Measurements from ENCODE around the gene UBE2QL1. TPM values are rescaled to one million over a fixed set of nuclear protein-coding genes. Genes with fewer than 3 reads are reported as not detected.

UBE2QL1 gene
- total RNA-seq, 1 donor = not detected

- Histone ChIP-seq H3K4me3 (ENCODE audit: low read length) (no peak overlapping the region), H3K4me1 (ENCODE audit: insufficient read depth, low read length) (no peaks in the 10 kb centered on the region), H3K9me3 (ENCODE audit: low read depth, low read length) (no peaks in the 10 kb centered on the region), H3K27me3 (ENCODE audit: insufficient read depth, low read length) (no peaks in the 10 kb centered on the region)
These were observed 29.9 kb upstream of the UBE2QL1 start for GRCh38 chr5:6418679-6419276.

DNA sequence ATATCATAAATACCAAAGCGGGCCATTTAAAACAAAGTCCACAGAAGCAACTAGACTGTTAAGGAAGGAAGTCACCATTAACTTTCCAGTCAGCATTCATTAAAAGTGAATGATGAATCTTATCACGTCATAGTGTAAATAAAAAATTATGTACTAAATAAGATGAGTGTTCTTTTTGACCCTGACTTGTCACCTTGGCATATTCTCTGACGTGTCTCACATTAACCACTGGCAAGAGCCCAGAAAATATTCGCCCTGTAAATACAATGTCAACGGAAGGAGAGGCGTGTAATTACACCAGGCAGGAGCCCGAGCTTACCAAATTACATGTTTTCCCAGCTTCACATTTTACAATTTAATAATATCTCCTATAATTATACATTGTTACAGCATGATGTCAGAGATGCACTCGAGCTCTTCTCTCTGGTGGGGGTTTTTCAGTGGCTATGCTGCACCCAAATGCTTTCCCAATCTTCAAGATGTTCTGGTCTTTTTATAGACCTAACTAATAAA is 29.3 kb upstream of the UBE2QL1 start:
- H3K4me1 ChIP-seq (ENCODE audit: insufficient read depth, low read length) = no peaks in the 10 kb centered on the region

GRCh38 chr5:6423327-6424109 is 25.1 kb upstream of the UBE2QL1 start:
- H3K4me3 ChIP-seq (ENCODE audit: low read length) = no peak overlapping the region
- no peaks in the 10 kb centered on the region for H3K4me1 ChIP-seq (ENCODE audit: insufficient read depth, low read length)
- no peaks in the 10 kb centered on the region for H3K9me3 ChIP-seq (ENCODE audit: low read depth, low read length)
- H3K27me3 ChIP-seq (ENCODE audit: insufficient read depth, low read length) = no peaks in the 10 kb centered on the region

More for the DNA sequence above, 29.3 kb upstream of the UBE2QL1 start:
- no peaks in the 10 kb centered on the region for H3K27me3 ChIP-seq (ENCODE audit: insufficient read depth, low read length)
- no peaks in the 10 kb centered on the region for H3K9me3 ChIP-seq (ENCODE audit: low read depth, low read length)
- no peak overlapping the region for H3K4me3 ChIP-seq (ENCODE audit: low read length)

DNA sequence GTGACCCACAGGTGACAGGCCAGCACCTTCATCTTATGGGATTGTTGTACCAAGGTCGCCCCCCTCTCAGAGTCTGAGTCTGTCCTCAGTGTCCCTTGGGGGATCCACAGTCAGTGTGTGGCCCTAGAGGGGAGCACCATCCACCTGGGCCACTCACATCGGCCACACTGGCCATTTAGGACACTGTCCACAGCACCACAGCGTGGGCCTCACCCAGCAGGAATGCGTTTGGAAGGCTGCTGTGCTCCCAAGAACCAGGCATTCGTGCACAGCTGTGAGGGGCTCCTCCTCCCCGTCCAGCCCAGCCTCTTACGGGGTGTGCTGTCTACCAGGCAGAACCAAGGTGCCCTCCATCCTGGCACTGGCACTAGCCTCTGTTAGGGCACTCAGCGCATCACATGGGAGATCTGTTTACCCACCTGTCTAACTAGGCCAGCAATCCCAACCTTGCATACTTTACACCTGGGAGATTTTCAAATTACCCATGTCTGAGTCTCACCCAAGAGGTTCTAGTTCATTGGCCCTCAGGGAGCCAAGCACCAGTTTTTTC is 24.5 kb upstream of the UBE2QL1 start:
- no peaks in the 10 kb centered on the region for H3K9me3 ChIP-seq (ENCODE audit: low read depth, low read length)
- no peaks in the 10 kb centered on the region for H3K4me1 ChIP-seq (ENCODE audit: insufficient read depth, low read length)
- no peak overlapping the region for H3K4me3 ChIP-seq (ENCODE audit: low read length)
- H3K27me3 ChIP-seq (ENCODE audit: insufficient read depth, low read length) = no peaks in the 10 kb centered on the region

- Histone ChIP-seq H3K27me3 (ENCODE audit: insufficient read depth, low read length) (no peaks in the 10 kb centered on the region), H3K9me3 (ENCODE audit: low read depth, low read length) (no peaks in the 10 kb centered on the region), H3K4me3 (ENCODE audit: low read length) (no peak overlapping the region), H3K4me1 (ENCODE audit: insufficient read depth, low read length) (no peaks in the 10 kb centered on the region)
These were observed 24.0 kb upstream of the UBE2QL1 start for GRCh38 chr5:6424700-6425099.

GRCh38 chr5:6427694-6428093 is 21.0 kb upstream of the UBE2QL1 start:
- Histone ChIP-seq H3K27me3 (ENCODE audit: insufficient read depth, low read length) (peaks cover 2% of the 10 kb centered on the region), H3K4me1 (ENCODE audit: insufficient read depth, low read length) (no peaks in the 10 kb centered on the region), H3K4me3 (ENCODE audit: low read length) (no peak overlapping the region), H3K9me3 (ENCODE audit: low read depth, low read length) (no peaks in the 10 kb centered on the region)

DNA sequence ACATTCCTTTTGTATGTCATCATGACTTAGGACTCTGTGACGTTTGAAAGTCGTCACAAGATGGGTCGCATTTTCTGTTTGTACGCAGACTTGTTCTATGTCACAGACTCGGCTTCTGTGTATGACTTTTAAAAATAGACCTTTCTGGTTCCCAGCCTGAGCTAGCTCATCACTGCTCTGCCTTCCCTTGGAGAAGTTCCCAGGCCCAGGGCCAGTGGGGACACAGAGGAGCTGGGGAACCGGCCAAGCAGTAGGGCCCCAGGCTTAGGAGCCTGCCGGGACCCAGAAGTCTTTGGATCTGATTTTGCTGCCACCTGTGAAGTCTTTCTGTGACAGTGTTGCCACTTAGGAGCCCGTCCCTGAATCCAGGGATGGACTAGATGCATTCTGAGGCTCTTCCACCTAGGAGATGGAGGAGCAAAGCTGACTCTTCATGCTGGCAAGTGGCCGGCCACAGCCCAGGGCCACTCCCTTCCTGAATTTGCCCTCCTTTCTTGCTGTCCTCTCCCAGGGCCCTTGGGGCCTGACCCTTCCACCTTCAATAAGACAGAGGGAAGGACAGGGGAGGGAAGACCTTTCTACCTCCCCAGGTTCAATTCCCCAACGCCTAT is 18.1 kb upstream of the UBE2QL1 start:
- Histone ChIP-seq H3K4me1 (ENCODE audit: insufficient read depth, low read length) (no peaks in the 10 kb centered on the region), H3K4me3 (ENCODE audit: low read length) (no peak overlapping the region), H3K9me3 (ENCODE audit: low read depth, low read length) (no peaks in the 10 kb centered on the region), H3K27me3 (ENCODE audit: insufficient read depth, low read length) (peaks cover 5% of the 10 kb centered on the region)

GRCh38 chr5:6431214-6432195 is 17.2 kb upstream of the UBE2QL1 start:
- H3K4me1 ChIP-seq (ENCODE audit: insufficient read depth, low read length) = no peaks in the 10 kb centered on the region
- peaks cover 6% of the 10 kb centered on the region for H3K27me3 ChIP-seq (ENCODE audit: insufficient read depth, low read length)
- H3K4me3 ChIP-seq (ENCODE audit: low read length) = no peak overlapping the region
- H3K9me3 ChIP-seq (ENCODE audit: low read depth, low read length) = no peaks in the 10 kb centered on the region

DNA sequence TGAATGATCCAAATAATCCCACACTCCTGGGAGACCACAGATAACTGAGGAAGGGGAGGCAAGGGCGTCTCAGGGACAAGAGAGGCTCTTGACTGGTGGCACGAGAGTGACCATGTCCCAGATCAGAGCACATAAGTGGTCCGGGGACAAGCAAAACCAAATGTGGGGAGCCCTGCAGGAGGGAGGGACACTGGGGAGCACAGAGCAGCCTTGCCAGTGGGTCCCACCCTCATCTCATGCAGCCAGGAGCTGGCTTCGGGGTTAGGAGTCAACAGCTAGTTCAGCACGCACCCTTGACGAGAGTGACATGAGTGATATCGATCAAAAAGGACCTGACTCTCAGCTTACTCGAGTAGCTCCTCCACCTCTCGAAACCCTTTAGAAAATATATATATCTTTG is 16.5 kb upstream of the UBE2QL1 start:
- H3K9me3 ChIP-seq (ENCODE audit: low read depth, low read length) = no peaks in the 10 kb centered on the region
- H3K27me3 ChIP-seq (ENCODE audit: insufficient read depth, low read length) = peaks cover 6% of the 10 kb centered on the region
- H3K4me3 ChIP-seq (ENCODE audit: low read length) = no peak overlapping the region
- H3K4me1 ChIP-seq (ENCODE audit: insufficient read depth, low read length) = no peaks in the 10 kb centered on the region

GRCh38 chr5:6434731-6435130 is 13.9 kb upstream of the UBE2QL1 start:
- Histone ChIP-seq H3K27me3 (ENCODE audit: insufficient read depth, low read length) (peaks cover 6% of the 10 kb centered on the region), H3K4me1 (ENCODE audit: insufficient read depth, low read length) (no peaks in the 10 kb centered on the region), H3K9me3 (ENCODE audit: low read depth, low read length) (no peaks in the 10 kb centered on the region), H3K4me3 (ENCODE audit: low read length) (no peak overlapping the region)

DNA sequence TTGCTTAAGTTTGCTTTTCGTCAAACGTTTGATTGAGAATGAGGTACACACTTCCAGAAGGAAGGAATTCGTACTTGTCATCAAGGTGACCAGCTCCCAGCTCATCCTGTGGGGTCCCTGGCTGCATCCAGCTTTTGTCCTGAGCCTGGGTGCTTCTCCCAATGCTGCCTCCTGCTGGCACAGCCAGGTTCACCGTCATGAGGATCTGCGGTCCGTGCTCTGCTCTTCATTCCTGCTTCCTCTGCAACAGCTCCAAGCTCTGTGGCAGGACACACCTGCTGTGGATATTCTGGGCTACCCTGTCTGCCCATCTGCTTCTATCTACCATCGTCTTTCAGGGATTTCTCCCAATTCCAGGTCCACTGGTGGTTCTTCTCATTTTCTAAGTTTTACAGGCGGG is 13.3 kb upstream of the UBE2QL1 start:
- H3K27me3 ChIP-seq (ENCODE audit: insufficient read depth, low read length) = peaks cover 6% of the 10 kb centered on the region

DNA sequence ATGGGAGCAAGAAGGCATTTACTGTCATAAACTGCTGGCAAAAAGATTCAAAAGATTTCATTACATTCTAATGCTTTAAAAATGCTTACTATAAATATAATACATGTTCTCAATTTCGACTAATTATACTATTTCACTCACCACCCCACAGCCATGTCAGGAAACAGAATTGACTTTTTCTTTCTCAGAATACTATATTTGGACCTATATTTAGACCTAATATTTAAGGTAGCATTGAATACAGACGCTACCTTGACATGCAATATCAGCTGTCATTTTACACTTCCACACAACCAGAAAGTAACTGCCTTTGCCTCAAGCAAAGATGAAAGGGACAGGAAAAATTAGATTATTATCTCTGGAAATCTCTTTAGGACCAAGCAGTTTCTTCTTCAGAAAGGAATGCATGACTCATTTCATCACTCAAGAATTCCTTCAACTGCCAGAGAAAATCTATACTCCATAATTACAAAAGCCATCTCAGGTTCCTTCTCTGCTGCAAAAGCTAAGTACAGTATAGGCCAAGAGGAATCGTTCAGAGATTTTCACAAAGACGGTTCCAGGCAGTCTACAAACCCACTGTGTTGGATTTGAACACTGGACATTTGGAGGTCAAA is 11.8 kb upstream of the UBE2QL1 start:
- H3K4me1 ChIP-seq (ENCODE audit: insufficient read depth, low read length) = no peaks in the 10 kb centered on the region
- no peak overlapping the region for H3K4me3 ChIP-seq (ENCODE audit: low read length)
- H3K9me3 ChIP-seq (ENCODE audit: low read depth, low read length) = no peaks in the 10 kb centered on the region
- H3K27me3 ChIP-seq (ENCODE audit: insufficient read depth, low read length) = peaks cover 3% of the 10 kb centered on the region

More for the DNA sequence above, 13.3 kb upstream of the UBE2QL1 start:
- Histone ChIP-seq H3K4me1 (ENCODE audit: insufficient read depth, low read length) (no peaks in the 10 kb centered on the region), H3K4me3 (ENCODE audit: low read length) (no peak overlapping the region), H3K9me3 (ENCODE audit: low read depth, low read length) (no peaks in the 10 kb centered on the region)

DNA sequence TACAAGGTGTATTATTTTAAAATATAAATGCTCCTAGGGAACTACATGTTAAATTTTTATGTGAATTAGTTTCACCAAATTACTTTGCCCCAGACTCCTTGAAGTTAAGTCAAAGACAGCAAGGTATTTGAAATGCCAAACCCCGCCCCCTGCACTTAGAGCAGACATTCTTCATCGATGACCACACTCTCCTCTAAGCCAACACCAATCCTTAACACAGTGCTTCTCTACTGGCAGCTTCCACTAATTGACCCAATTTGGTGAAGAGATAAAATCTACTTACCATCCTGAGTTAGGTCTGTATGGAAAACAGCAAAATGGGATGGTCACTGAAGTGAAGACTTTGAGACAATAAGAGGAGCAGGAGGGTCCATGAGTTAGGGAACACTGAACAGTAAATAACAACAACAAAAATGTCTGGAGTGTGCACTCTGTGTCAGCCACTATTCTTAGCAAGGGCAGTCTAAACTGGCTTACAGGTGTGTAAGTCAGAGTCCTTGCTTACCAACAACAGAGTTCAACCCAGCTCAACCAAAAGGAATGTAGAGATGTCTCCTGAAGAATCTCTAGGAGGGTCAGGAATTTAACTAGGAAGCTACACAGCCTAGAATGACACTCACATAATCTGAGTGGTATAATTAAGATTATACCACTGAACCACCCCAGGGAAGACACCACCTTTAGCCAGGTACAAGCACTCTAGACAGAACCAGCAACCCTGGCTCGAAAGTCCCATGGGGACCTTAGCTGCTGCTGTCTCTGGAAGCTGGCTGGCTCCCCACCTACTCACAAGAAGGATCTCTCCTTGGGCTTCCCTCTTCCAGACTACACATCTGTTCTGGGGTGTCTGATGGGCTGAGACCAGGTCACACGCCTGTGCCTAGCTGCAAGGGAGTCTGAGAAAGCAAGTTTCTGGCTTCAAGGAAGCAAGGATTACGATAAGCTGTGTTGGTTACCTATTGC is 8.8 kb upstream of the UBE2QL1 start:
- Histone ChIP-seq H3K4me1 (ENCODE audit: insufficient read depth, low read length) (no peaks in the 10 kb centered on the region), H3K9me3 (ENCODE audit: low read depth, low read length) (no peaks in the 10 kb centered on the region), H3K27me3 (ENCODE audit: insufficient read depth, low read length) (peaks cover 3% of the 10 kb centered on the region), H3K4me3 (ENCODE audit: low read length) (no peak overlapping the region)
